IMR-90 (cell line): ENCODE results near the gene CIC. TPM values are rescaled to one million over a fixed set of nuclear protein-coding genes. Genes with fewer than 3 reads are reported as not detected.

ENCODE experiments used
- ATAC-seq: fragments of 200-7000 bp; cut with Tn5 transposase; 2 replicates; pipeline ENCODE4 v1.9.1; 2020; ENCODE audit warnings: low read depth, mild to moderate bottlenecking, moderate library complexity
- BruUV-seq: library from RNA; stranded (reverse); fragments of 400-500 nt; replicated peaks from 2 replicates; lab custom pipeline; 2021; lab: Mats Ljungman, UMichigan
- CTCF ChIA-PET: fragments of 300-600 bp; formaldehyde crosslinking; extraction: SDS; loops from one replicate; lab custom pipeline; 2021; ENCODE audit warnings: antibody characterized with exemption; lab: Yijun Ruan, JAX
- POLR2A ChIA-PET: fragments of 300-600 bp; sonication (Branson Sonifier 250); formaldehyde crosslinking; loops from one replicate; lab custom pipeline; 2022; ENCODE audit warnings: antibody characterized with exemption; ENCODE audit not compliant: unreplicated experiment; lab: Charles Lee
- DNase-seq: peaks from one replicate; pipeline ENCODE4 v3.0.0; 2013
- H2AFZ ChIP-seq: replicated peaks from 2 replicates; pipeline ENCODE3; 2013; ENCODE audit warnings: low read length, mild to moderate bottlenecking; ENCODE audit not compliant: poor library complexity
- H2AK5ac ChIP-seq: 2 replicates; pipeline ENCODE4 v1.6.1; 2013; ENCODE audit warnings: low read depth, low read length, inconsistent platforms
- H2AK9ac ChIP-seq: replicated peaks from 2 replicates; pipeline ENCODE3; 2013; ENCODE audit warnings: mild to moderate bottlenecking, low read depth, low read length, moderate library complexity; ENCODE audit not compliant: poor library complexity
- H2BK120ac ChIP-seq: 2 replicates; pipeline ENCODE4 v1.6.1; 2013; ENCODE audit warnings: low read depth, low read length, inconsistent platforms
- H2BK15ac ChIP-seq: 3 replicates; pipeline ENCODE4 v1.6.1; 2013; ENCODE audit warnings: low read depth, low read length, inconsistent platforms
- H2BK20ac ChIP-seq: 2 replicates; pipeline ENCODE4 v1.6.1; 2013; ENCODE audit warnings: low read depth, mild to moderate bottlenecking, inconsistent platforms, low read length, moderate library complexity
- H2BK5ac ChIP-seq: 2 replicates; pipeline ENCODE4 v1.6.1; 2013; ENCODE audit warnings: mild to moderate bottlenecking, low read depth, low read length, inconsistent platforms; ENCODE audit not compliant: poor library complexity, severe bottlenecking
- H3K14ac ChIP-seq: replicated peaks from 2 replicates; pipeline ENCODE4 v1.6.1; 2013; ENCODE audit warnings: low read depth, low read length, inconsistent platforms
- H3K18ac ChIP-seq: 2 replicates; pipeline ENCODE4 v1.6.1; 2013; ENCODE audit warnings: low read depth, low read length, control low read depth
- H3K23ac ChIP-seq: 2 replicates; pipeline ENCODE4 v1.6.1; 2013; ENCODE audit warnings: low read depth, low read length, inconsistent platforms
- H3K27ac ChIP-seq: 2 replicates; pipeline ENCODE4 v1.5.1; 2013; ENCODE audit warnings: mild to moderate bottlenecking, control low read depth, low read length; ENCODE audit not compliant: insufficient read depth
- H3K27me3 ChIP-seq: 2 replicates; pipeline ENCODE4 v1.6.1; 2013; ENCODE audit warnings: low read length; ENCODE audit not compliant: control insufficient read depth, insufficient read depth
- H3K36me3 ChIP-seq: 2 replicates; pipeline ENCODE4 v1.6.1; 2013; ENCODE audit warnings: low read length, mixed read lengths; ENCODE audit not compliant: control insufficient read depth, insufficient read depth
- H3K4ac ChIP-seq: 2 replicates; pipeline ENCODE4 v1.6.1; 2013; ENCODE audit warnings: low read depth, low read length, inconsistent platforms
- H3K4me1 ChIP-seq: 2 replicates; pipeline ENCODE4 v1.6.1; 2013; ENCODE audit warnings: low read length, mixed read lengths; ENCODE audit not compliant: control insufficient read depth, insufficient read depth
- H3K4me2 ChIP-seq: 2 replicates; pipeline ENCODE4 v1.6.1; 2013; ENCODE audit warnings: low read depth, mild to moderate bottlenecking, control low read depth, low read length, moderate library complexity
- H3K4me3 ChIP-seq: 2 replicates; pipeline ENCODE4 v1.5.1; 2013; ENCODE audit warnings: low read depth, mild to moderate bottlenecking, control low read depth, low read length, moderate library complexity; ENCODE audit not compliant: insufficient read depth
- H3K56ac ChIP-seq: 2 replicates; pipeline ENCODE4 v1.6.1; 2013; ENCODE audit warnings: low read length, inconsistent platforms; ENCODE audit not compliant: insufficient read depth; ENCODE audit errors: extremely low read depth
- H3K79me1 ChIP-seq, 2 experiments: 2 replicates each; pipeline ENCODE4 v1.6.1; 2013; ENCODE audit warnings: low read length in 2 of 2, inconsistent platforms in 1 of 2, low read depth in 1 of 2
- H3K9ac ChIP-seq: 2 replicates; pipeline ENCODE4 v1.6.1; 2013; ENCODE audit warnings: low read depth, low read length, control low read depth
- H3K9me1 ChIP-seq: 2 replicates; pipeline ENCODE4 v1.6.1; 2013; ENCODE audit warnings: low read length, inconsistent platforms; ENCODE audit not compliant: insufficient read depth
- H3K9me3 ChIP-seq: 2 replicates; pipeline ENCODE4 v1.6.1; 2013; ENCODE audit warnings: low read length; ENCODE audit not compliant: control insufficient read depth, insufficient read depth
- H4K20me1 ChIP-seq: 2 replicates; pipeline ENCODE4 v1.6.1; 2013; ENCODE audit warnings: low read length, inconsistent platforms; ENCODE audit not compliant: insufficient read depth
- H4K5ac ChIP-seq: 2 replicates; pipeline ENCODE4 v1.6.1; 2013; ENCODE audit warnings: mild to moderate bottlenecking, low read depth, low read length, control low read depth
- H4K8ac ChIP-seq, 2 experiments: 2 replicates each; pipeline ENCODE4 v1.6.1; 2013; ENCODE audit warnings: low read depth in 2 of 2, low read length in 2 of 2, control low read depth in 1 of 2, inconsistent platforms in 1 of 2
- H4K91ac ChIP-seq: 2 replicates; pipeline ENCODE4 v1.6.1; 2013; ENCODE audit warnings: low read depth, low read length, inconsistent platforms; ENCODE audit not compliant: insufficient read depth
- BHLHE40 ChIP-seq: fragments of 150-350 bp; IDR thresholded peaks from 2 replicates; pipeline ENCODE4 v1.6.1; 2016; ENCODE audit warnings: mild to moderate bottlenecking, low read depth, low read length
- CEBPB ChIP-seq: IDR thresholded peaks from 2 replicates; pipeline ENCODE4 v1.6.1; 2012; ENCODE audit warnings: low read depth, low read length, improper control_type of control experiment
- CHD1 ChIP-seq: IDR thresholded peaks from 2 replicates; pipeline ENCODE4 v1.6.1; 2012; ENCODE audit warnings: low read depth, low read length, improper control_type of control experiment
- FOS ChIP-seq: fragments of 150-350 bp; IDR thresholded peaks from 2 replicates; pipeline ENCODE4 v1.6.1; 2016; ENCODE audit warnings: low read depth, low read length
- MAFK ChIP-seq: IDR thresholded peaks from 2 replicates; pipeline ENCODE4 v1.6.1; 2012; ENCODE audit warnings: low read depth, low read length, improper control_type of control experiment
- MAZ ChIP-seq: IDR thresholded peaks from 2 replicates; pipeline ENCODE4 v1.6.1; 2012; ENCODE audit warnings: low read depth, mild to moderate bottlenecking, low read length, improper control_type of control experiment, moderate library complexity, borderline replicate concordance
- MXI1 ChIP-seq: IDR thresholded peaks from 2 replicates; pipeline ENCODE4 v1.6.1; 2012; ENCODE audit warnings: low read depth, mild to moderate bottlenecking, low read length, moderate library complexity, borderline replicate concordance
- NFE2L2 ChIP-seq: fragments of 150-350 bp; IDR thresholded peaks from 2 replicates; pipeline ENCODE4 v1.6.1; 2016; ENCODE audit warnings: low read depth, mild to moderate bottlenecking, low read length
- RAD21 ChIP-seq: IDR thresholded peaks from 2 replicates; pipeline ENCODE4 v1.6.1; 2012; ENCODE audit warnings: low read length, improper control_type of control experiment
- SMC3 ChIP-seq: fragments of 150-350 bp; IDR thresholded peaks from 2 replicates; pipeline ENCODE4 v1.6.1; 2016; ENCODE audit warnings: low read depth, mild to moderate bottlenecking, antibody characterized with exemption, low read length, moderate library complexity
- WGBS, 2 experiments: methylation state at CpG; one replicate each; pipeline versions ENCODE4 v1.1.5 to v1.1.7; 2013; ENCODE audit warnings: missing lambda C conversion rate in 2 of 2; ENCODE audit not compliant: insufficient read length in 1 of 2; ENCODE audit errors: extremely low coverage in 2 of 2; 5-methylcytosine and 5-hydroxymethylcytosine counted together
- dilution Hi-C: fragments of 300-500 bp; cut with HindIII; formaldehyde crosslinking; loops from one replicate; pipeline ENCODE4 v1.14.3; 2018; ENCODE audit warnings: low sequenced_read_pairs; ENCODE audit not compliant: unreplicated experiment
- in situ Hi-C: fragments of 300-500 bp; cut with MboI; formaldehyde crosslinking; loops from 3 replicates; pipeline ENCODE4 v1.14.3; 2019; ENCODE audit warnings: low sequenced_read_pairs, inconsistent platforms, mixed read lengths
- intact Hi-C: fragments of 100-400 bp; cut with micrococcal nuclease; formaldehyde crosslinking; loops from 2 replicates; pipeline ENCODE4 v1.10.0; 2022
- polyA plus RNA-seq, 3 experiments: library from polyadenylated mRNA; depleted of rRNA; stranded (reverse); fragments of >200 nt; gene quantifications; 2 replicates each; pipeline ENCODE4 v1.2.3, GENCODE V29; 2012; ENCODE audit warnings: low replicate concordance in 1 of 3
- total RNA-seq: library from RNA; depleted of rRNA; stranded (reverse); fragments of >200 nt; gene quantifications from 2 replicates; pipeline ENCODE4 v1.2.3, GENCODE V29; 2012
- TF ChIP-seq, protein P1 (sequence below): fragments of 150-350 bp; IDR thresholded peaks from 2 replicates; pipeline ENCODE4 v1.6.1; 2017; ENCODE audit warnings: mild to moderate bottlenecking, antibody characterized with exemption, low read length, low read depth
- TF ChIP-seq, protein P2 (sequence below): fragments of 150-350 bp; IDR thresholded peaks from 2 replicates; pipeline ENCODE4 v1.6.1; 2016; ENCODE audit warnings: low read depth, mild to moderate bottlenecking, low read length, moderate library complexity, borderline replicate concordance
- TF ChIP-seq, protein P3 (sequence below): conservative IDR thresholded peaks from 2 replicates; pipeline ENCODE4 v1.5.1; 2012; ENCODE audit warnings: mild to moderate bottlenecking, low read depth, low read length, improper control_type of control experiment

CIC gene
- total and polyA plus RNA-seq, 2 of the 4 experiments (the other 2 are of a cell fraction), result 1.8 to 23.2 TPM

DNA sequence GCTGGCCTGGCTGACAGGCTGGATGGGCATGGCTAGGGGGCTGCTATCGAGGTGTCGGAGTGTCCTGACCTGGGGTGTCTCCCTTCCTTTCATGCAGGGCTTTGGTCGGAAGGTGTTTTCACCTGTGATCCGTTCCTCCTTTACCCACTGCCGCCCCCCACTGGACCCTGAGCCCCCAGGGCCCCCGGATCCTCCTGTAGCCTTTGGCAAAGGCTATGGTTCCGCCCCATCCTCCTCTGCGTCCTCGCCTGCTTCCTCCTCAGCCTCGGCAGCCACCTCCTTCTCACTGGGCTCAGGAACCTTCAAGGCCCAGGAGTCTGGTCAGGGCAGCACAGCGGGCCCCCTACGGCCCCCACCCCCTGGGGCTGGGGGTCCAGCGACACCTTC is 21.1 kb downstream of the CIC start:
- no peak overlapping the region for H3K56ac ChIP-seq
- ChIA-PET CTCF (no interaction called here), POLR2A (no interaction called here)
- no peak for ATAC-seq
- WGBS, 2 experiments, result 90% methylated on average over 2 of the region's 13 CpGs; no CpG with 5 or more reads in 1 of the 2 experiments
- no peak overlapping the region for H3K4me2 ChIP-seq
- no peak overlapping the region for H3K4ac ChIP-seq
- peaks cover 7% of the 10 kb centered on the region; the same call in 1 of the 2 replicates for H3K9me1 ChIP-seq
- H2AFZ ChIP-seq, result no peak overlapping the region
- H2AK9ac ChIP-seq, result no peak overlapping the region
- intact Hi-C loops, result no loop called here
- in situ Hi-C loops, result no loop called here
- no peak overlapping the region for H2BK15ac ChIP-seq
- dilution Hi-C loops, result no loop called here
- H3K4me1 ChIP-seq, result peaks cover 12% of the 10 kb centered on the region
- DNase-seq, result no peak
- no peak overlapping the region for H3K23ac ChIP-seq
- H3K27ac ChIP-seq, result no peak overlapping the region
- H4K20me1 ChIP-seq, result peaks cover 17% of the 10 kb centered on the region
- H2BK20ac ChIP-seq, result no peak overlapping the region
- peaks cover 20 to 28% of the 10 kb centered on the region in 2 experiments for H3K79me1 ChIP-seq
- peaks cover 76% of the 10 kb centered on the region for H3K36me3 ChIP-seq
- no peak overlapping the region for H4K91ac ChIP-seq
- no TSS peak for BruUV-seq
- no peak for TF ChIP-seq BHLHE40
- TF ChIP-seq MAFK, result no peak
- TF ChIP-seq, protein P1, sequence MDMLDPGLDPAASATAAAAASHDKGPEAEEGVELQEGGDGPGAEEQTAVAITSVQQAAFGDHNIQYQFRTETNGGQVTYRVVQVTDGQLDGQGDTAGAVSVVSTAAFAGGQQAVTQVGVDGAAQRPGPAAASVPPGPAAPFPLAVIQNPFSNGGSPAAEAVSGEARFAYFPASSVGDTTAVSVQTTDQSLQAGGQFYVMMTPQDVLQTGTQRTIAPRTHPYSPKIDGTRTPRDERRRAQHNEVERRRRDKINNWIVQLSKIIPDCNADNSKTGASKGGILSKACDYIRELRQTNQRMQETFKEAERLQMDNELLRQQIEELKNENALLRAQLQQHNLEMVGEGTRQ, result no peak
- no peak for TF ChIP-seq MXI1
- no peak for TF ChIP-seq FOS
- no peak for TF ChIP-seq CHD1
- no peak for TF ChIP-seq MAZ
- no peak for TF ChIP-seq NFE2L2
- TF ChIP-seq, protein P2, sequence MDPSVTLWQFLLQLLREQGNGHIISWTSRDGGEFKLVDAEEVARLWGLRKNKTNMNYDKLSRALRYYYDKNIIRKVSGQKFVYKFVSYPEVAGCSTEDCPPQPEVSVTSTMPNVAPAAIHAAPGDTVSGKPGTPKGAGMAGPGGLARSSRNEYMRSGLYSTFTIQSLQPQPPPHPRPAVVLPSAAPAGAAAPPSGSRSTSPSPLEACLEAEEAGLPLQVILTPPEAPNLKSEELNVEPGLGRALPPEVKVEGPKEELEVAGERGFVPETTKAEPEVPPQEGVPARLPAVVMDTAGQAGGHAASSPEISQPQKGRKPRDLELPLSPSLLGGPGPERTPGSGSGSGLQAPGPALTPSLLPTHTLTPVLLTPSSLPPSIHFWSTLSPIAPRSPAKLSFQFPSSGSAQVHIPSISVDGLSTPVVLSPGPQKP, result no peak
- TF ChIP-seq SMC3, result no peak
- TF ChIP-seq RAD21, result no peak
- TF ChIP-seq CEBPB, result no peak
- TF ChIP-seq, protein P3, sequence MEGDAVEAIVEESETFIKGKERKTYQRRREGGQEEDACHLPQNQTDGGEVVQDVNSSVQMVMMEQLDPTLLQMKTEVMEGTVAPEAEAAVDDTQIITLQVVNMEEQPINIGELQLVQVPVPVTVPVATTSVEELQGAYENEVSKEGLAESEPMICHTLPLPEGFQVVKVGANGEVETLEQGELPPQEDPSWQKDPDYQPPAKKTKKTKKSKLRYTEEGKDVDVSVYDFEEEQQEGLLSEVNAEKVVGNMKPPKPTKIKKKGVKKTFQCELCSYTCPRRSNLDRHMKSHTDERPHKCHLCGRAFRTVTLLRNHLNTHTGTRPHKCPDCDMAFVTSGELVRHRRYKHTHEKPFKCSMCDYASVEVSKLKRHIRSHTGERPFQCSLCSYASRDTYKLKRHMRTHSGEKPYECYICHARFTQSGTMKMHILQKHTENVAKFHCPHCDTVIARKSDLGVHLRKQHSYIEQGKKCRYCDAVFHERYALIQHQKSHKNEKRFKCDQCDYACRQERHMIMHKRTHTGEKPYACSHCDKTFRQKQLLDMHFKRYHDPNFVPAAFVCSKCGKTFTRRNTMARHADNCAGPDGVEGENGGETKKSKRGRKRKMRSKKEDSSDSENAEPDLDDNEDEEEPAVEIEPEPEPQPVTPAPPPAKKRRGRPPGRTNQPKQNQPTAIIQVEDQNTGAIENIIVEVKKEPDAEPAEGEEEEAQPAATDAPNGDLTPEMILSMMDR, result no peak
- no peak overlapping the region for H4K5ac ChIP-seq
- no peaks in the 10 kb centered on the region for H3K9me3 ChIP-seq
- H4K8ac ChIP-seq, result no peak overlapping the region
- no peak overlapping the region for H3K4me3 ChIP-seq
- no peak overlapping the region for H3K9ac ChIP-seq
- no peak overlapping the region for H2BK120ac ChIP-seq
- no peak overlapping the region for H3K18ac ChIP-seq
- no peak overlapping the region for H3K14ac ChIP-seq
- no peak overlapping the region for H2BK5ac ChIP-seq
- H2AK5ac ChIP-seq, result no peak overlapping the region
- H3K27me3 ChIP-seq, result no peaks in the 10 kb centered on the region
